H54 (cell line): ENCODE measurements around the gene CFAP57.
"Not testable (repeated sequence)": the region's sequence is repeated elsewhere in the genome, so short reads cannot be mapped to it uniquely, and the experiment has no call there.

Experiments
- DNase-seq: peaks from one replicate; pipeline ENCODE4 v3.0.0; 2011; ENCODE audit warnings: low spot score, mixed read lengths; ENCODE audit not compliant: insufficient read length
- FAIRE-seq: peaks from 3 replicates; lab custom pipeline; 2011; peaks lifted over from hg19 to GRCh38; lab: Jason Lieb, UNC
- POLR2A ChIP-seq: IDR thresholded peaks from 2 replicates; pipeline ENCODE4 v1.6.1; 2011; ENCODE audit warnings: low read depth, mild to moderate bottlenecking, low read length

CFAP57 gene

GRCh38 chr1:43197343-43198127 is 25.4 kb downstream of the CFAP57 start:
- FAIRE-seq, result no peak
- no peak for DNase-seq
- TF ChIP-seq POLR2A, result no peak

- DNase-seq, result no peak
- FAIRE-seq, result no peak
- no peak for TF ChIP-seq POLR2A
Observed at GRCh38 chr1:43199093-43199726, 27.1 kb downstream of the CFAP57 start.

- no peak for TF ChIP-seq POLR2A
- DNase-seq (no peak), FAIRE-seq (no peak)
Observed at GRCh38 chr1:43203859-43204258, 31.7 kb downstream of the CFAP57 start.

GRCh38 chr1:43204394-43204793 is 32.3 kb downstream of the CFAP57 start:
- TF ChIP-seq POLR2A, result no peak
- no peak for FAIRE-seq

GRCh38 chr1:43205671-43206070 is 33.5 kb downstream of the CFAP57 start:
- TF ChIP-seq POLR2A, result no peak
- DNase-seq (no peak), FAIRE-seq (no peak)

More at GRCh38 chr1:43204394-43204793, 32.3 kb downstream of the CFAP57 start:
- DNase-seq, result no peak

GRCh38 chr1:43206600-43207228 is 34.6 kb downstream of the CFAP57 start:
- peak; percentile 93 for FAIRE-seq
- TF ChIP-seq POLR2A, result peak; percentile 56
- peak; percentile 64 for DNase-seq

- FAIRE-seq, result peak; percentile 62
- peak; percentile 19; the same call in 1 of the 2 replicates for TF ChIP-seq POLR2A
- DNase-seq, result peak; percentile 28
Observed at GRCh38 chr1:43207229-43207853, 35.2 kb downstream of the CFAP57 start.

GRCh38 chr1:43208277-43208676 is 36.1 kb downstream of the CFAP57 start:
- DNase-seq, FAIRE-seq: not testable (repeated sequence)

GRCh38 chr1:43214501-43215444 is 42.6 kb downstream of the CFAP57 start:
- TF ChIP-seq POLR2A, result no peak
- no peak for FAIRE-seq
- DNase-seq, result no peak

GRCh38 chr1:43217747-43218146 is 45.6 kb downstream of the CFAP57 start:
- TF ChIP-seq POLR2A, result no peak
- no peak for FAIRE-seq
- DNase-seq, result no peak

- no peak for TF ChIP-seq POLR2A
- no peak for DNase-seq
- no peak for FAIRE-seq
Observed at GRCh38 chr1:43220905-43221778, 49.0 kb downstream of the CFAP57 start.

GRCh38 chr1:43221797-43222196 is 49.7 kb downstream of the CFAP57 start:
- no peak for TF ChIP-seq POLR2A
- FAIRE-seq (no peak), DNase-seq (no peak)
